Tibial nerve (tissue), 3 donors: ENCODE measurements around the gene ATXN10.

ENCODE experiments used
- POLR2A ChIP-seq, 2 donors: fragments of 450-650 bp; IDR thresholded peaks; one replicate each; pipeline ENCODE4 v1.6.1; 2017; ENCODE audit warnings: antibody characterized with exemption in 2 of 2, mild to moderate bottlenecking in 2 of 2, moderate library complexity in 2 of 2
- TF ChIP-seq, protein P1 (sequence below), 5 experiments: fragments of 200-600 bp in 3 of 5; fragments of 450-650 bp in 2 of 5; sonication (generic) in 3 of 5; IDR thresholded peaks; one replicate each; pipeline ENCODE4 v1.5.1; 2016 to 2019; ENCODE audit warnings: antibody characterized with exemption in 5 of 5, mild to moderate bottlenecking in 3 of 5, moderate library complexity in 2 of 5

DNA sequence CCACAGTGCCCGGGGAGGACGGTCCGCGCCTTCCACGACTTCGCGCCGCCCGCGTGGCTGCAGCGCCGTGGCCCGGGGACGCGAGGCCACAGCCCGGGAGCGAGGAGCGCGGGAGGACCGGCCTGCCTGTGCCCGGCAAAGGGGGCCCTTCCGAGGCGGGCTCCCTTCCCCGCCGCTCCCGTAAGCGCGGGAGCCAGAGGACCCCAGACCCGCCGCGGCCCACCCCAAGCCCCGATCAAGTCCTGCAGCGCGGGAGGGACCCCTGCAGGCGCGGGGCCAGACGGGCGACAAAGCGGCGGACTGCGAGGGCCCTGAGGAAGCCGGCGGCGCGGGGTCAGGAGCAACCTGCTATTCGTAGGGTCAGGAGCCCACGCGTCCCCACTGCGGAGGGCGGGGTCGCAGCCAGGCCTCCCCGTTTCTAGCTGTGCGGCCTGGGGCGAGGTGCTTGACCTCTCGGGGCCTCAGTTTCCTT is 195.0 kb downstream of the ATXN10 start:
- TF ChIP-seq, protein P1, sequence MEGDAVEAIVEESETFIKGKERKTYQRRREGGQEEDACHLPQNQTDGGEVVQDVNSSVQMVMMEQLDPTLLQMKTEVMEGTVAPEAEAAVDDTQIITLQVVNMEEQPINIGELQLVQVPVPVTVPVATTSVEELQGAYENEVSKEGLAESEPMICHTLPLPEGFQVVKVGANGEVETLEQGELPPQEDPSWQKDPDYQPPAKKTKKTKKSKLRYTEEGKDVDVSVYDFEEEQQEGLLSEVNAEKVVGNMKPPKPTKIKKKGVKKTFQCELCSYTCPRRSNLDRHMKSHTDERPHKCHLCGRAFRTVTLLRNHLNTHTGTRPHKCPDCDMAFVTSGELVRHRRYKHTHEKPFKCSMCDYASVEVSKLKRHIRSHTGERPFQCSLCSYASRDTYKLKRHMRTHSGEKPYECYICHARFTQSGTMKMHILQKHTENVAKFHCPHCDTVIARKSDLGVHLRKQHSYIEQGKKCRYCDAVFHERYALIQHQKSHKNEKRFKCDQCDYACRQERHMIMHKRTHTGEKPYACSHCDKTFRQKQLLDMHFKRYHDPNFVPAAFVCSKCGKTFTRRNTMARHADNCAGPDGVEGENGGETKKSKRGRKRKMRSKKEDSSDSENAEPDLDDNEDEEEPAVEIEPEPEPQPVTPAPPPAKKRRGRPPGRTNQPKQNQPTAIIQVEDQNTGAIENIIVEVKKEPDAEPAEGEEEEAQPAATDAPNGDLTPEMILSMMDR (IDR thresholded peaks at IDR 0.05): no peak
- TF ChIP-seq POLR2A (IDR thresholded peaks at IDR 0.05): no peak
